IPS-NIHi11 (cell line): ENCODE results near the gene TLR1.
"Not testable (repeated sequence)": the region's sequence is repeated elsewhere in the genome, so short reads cannot be mapped to it uniquely, and the experiment has no call there.

ENCODE experiments used
- DNase-seq: peaks from one replicate; pipeline ENCODE4 v3.0.0; 2012; ENCODE audit warnings: mixed read lengths, low spot score

TLR1 gene

DNA sequence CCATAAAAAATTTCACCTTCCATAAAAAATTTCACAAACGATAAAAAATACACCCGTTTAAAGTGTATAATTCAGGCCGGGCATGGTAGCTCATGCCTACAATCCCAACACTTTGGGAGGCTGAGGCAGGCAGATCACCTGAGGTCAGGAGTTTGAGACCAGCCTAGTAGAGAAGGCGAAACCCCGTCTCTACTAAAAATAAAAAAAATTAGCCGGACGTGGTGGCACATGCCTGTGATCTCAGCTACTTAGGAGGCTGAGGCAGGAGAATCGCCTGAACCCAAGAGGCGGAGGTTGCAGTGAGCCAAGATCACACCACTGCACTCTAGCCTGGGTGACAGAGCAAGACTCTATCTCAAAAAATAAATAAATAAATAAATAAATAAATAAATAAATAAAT, 1.7 kb upstream of the TLR1 start:
- not testable (repeated sequence) for DNase-seq

DNA sequence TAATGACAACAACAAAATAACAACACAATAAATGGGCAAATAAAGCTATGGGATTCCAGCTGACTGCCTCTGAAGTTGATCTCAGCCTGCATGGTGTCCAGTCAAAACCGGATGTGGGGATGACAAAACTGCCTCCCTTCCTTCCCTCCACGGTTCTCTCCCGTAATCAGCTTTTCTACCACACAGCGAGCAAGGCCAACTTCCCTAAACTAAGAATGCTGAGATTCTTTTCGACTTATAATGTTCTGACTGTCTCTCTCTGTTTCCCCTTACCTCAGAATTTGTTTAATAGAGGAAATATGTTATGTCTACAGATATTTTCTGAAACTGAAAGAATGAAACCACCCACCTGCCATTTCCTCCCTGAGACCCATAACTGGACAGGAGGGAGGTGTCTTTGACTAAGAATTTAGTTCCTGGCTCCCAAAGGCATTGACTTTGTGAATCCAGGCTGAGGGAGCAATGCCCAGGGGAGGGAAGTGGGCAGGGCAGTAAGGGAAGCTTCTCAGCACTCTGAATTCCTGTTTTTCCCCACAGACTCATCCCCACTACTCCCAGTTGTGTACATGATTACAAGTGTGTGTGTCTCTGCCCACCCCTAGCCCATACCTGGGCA, 1.0 kb upstream of the TLR1 start:
- DNase-seq, result no peak

DNA sequence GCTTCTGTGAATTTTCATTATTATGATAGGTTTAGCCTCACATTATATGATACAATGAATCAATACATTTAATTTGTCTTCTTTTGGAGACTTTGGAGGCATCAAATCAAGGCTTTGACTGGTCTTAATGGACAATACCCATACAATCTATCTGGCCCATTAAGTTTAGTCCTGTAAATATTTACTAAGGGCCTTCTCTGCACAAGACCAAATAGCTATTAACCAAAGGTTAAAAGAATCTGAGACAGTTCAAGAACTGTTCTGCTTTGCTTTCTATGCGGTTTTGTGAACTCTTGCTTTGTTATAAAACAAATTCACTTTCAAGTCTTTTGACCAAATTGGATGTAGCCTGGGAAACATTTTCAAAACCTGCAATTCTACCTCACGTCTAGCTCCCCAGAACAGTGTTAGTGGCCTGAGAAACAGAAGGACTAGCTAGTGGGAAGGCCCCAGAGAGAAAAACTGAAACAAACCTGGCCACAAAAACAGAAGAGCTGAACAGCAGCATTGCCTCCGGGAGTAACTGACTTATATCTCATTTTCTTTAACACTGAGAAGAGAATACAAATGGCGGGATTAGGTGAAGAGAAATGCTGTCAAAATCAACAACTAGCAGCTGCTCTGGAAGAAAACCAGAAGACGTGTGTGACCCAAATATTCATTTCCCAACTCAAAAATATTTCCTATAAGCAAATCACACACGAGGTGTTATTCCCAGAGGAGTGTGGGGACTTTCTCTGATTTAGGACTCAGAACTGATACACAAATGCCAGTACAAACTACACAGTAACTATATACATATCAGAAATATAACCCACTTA, 548 bp downstream of the TLR1 start:
- no peak for DNase-seq

DNA sequence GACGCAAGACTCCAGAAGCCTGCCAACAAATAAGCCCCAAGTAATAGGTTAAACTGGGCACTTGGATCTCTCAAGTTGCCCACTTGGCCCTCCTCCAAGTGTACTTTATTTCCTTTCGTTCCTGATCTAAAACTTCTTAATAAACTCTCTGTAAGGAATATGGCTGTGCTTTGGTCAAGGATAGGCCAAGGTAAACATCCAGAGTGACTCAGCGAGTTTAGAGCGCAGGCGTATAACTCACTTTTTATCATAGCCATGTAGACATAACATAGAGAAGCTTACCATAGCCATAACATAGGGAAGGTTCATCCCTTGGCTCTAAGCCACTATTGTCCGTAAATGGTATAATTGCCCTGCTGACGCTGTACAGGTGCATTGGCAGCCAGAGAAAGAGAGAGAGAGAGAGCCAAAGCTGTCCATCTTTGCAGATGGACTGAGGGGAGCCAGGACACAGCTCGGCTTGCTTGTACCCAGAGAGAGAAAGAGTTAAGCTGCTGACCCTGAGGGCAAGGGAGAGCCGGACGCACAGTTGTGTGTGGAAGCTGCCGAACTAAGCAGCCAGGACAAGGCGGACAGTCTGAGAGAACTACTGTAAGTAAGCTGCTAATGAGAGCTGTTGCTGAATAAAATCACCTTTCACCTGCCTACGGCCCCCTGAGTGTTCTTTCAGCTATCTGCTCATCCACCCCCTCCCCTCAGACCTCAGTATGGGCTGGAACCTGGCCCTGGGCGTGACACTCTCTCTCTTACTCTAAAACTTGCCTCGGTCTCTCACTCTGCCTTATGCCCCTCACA, 1.8 kb downstream of the TLR1 start:
- DNase-seq, result no peak

DNA sequence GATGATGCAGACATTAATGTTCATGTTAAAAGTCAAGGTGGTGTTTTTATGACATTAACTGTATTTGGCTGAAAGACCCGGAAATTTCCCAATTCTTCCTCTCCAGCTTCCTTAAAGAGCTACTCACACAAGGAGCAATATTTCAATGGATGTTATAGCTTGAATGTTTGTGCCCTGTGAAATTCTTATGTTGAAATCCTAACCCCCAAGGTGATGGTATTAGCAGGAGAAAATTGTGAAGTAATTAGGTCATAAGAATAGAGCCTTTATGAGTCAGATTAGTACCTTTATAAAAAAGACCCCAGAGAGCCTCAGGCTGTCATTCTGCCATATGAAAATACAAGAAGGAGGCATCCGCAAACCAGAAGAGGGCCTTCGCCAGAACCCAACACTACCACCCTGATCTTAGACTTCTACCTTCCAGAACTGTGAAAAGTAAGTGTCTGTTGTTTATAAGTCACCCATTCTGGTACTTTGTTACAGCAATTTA, 3.6 kb downstream of the TLR1 start:
- DNase-seq, result no peak

DNA sequence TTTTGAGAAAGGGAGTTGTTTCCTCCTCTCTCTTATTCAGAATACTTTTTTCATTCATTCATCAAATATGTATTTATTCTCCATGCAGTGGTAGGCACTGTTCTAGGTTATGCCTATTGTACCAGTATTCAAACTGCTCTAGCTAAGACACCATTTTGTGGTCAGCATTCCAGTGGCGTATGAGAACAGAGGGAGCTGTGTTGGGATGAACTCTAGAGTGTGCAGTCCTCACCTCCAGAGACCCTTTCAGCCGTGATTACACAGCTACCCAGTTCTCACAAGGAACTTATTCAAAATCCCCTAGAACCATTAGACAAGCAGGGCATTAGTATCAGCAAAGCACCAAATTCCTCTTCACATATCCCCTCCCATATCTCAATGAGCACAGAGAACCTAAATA, 4.2 kb downstream of the TLR1 start:
- no peak for DNase-seq

DNA sequence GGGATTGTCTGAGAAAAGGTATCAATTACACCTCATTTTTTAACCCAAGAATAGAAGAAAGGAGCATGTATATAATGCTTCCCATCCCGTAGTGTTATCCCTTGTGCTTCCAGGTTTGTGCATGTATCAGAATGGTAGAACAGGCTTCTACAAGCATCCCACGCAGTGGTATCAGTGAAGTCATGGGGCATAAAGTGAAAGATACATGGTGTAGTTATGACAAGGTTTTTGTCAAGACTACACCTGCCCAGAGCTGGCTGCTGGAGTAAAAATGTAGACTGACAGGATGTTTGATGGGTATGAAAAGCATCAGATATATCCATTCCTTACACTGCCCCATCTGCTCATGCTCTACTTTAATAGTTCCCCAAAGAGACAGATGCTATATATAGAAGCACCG, 9.5 kb downstream of the TLR1 start:
- DNase-seq, result no peak

DNA sequence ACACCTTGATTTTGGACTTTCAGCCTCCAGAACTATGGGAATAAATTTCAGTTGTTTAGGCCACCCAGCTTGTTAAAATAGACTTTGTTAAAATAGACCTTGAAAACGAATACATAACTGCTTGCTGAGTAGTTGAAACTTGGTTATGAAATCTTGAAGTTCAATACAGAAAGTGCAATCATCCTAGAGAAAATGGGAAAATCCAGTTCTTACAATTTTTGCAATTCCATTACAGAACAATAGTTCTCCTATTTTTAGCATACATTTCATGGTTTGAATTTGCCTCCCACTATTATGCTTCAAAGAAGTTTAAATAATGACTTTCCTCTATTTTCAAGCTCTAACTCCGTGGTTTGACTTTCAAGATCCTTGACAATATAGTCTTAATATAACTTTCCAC, 10.5 kb downstream of the TLR1 start:
- DNase-seq, result no peak

DNA sequence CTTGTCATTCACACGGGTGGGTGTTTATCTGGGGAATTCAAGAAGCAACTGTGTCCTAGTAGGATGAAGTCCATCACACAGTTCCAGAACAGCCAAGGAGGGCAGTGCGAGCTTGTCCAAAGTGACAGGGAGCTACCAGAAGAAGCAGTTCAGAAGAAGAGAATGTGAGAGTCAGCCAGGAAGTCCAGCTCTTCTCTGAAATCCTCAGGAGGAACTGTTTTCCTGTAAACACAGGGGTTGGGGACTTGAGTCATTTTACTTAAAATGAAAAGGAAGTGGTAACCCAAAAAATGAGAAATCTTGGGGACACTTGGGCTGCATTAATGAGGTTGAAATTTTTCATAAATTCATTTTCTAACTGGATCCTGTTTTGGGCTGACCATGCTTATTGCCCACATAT, 13.6 kb downstream of the TLR1 start:
- no peak for DNase-seq

DNA sequence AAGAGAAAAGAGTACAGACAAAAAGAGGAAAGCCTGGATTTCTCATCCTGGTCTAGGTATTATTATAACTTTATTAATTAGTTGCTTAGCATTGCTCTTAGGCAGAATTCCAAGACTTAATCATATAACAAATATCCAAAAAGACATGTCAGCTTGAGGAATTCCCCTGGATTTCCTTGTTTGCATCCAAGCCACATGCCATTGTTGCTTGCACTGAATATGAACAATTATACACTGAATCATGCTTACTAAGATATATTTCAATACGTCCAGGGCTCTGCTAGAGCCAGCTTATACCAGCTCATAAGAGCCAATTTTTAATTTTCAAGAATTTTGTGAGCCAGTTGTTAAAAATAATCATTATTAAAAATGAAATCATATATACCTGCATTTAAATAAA, 16.3 kb downstream of the TLR1 start:
- no peak for DNase-seq

DNA sequence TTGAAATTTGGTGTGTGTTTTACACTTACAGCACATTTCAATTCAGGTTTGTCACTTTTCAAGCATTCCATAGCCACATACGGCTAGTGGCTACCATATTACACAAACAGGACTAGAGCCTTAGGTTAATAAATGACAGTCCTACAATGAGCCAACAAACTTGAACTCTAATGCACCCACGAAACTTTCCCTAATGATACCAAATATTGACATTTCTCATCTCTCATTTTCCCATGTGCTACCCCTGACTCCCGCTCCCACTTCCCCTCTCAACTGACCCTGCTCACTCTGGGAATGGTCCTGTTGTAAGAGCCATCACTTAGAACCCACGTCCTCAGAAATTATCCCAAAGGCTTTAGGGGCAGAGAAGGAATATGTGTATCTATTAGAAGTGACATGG, 16.9 kb downstream of the TLR1 start:
- no peak for DNase-seq

DNA sequence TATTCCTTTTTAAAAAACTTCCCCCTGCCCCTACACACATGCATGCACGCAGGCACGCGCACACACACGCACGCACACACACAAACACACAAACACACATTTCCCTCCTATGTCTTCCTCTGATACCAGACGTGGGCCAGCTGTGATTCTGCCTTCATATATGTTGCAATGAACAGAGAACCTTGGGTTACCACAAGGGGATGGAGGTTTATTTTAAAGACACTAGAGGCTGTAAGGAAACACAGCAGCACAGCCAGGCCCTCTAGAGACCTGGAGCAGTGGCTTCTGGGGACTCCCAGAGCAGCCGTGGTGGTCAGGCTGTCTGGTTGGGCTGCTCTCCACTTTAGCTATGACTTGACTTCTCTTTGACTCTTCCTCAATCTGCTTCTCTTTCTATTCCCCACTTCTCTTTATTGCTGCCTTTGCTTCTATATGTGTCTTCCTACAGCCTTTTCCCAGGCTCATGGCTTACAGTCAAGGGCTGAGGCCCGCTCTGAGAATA, 18.6 kb downstream of the TLR1 start:
- no peak for DNase-seq

DNA sequence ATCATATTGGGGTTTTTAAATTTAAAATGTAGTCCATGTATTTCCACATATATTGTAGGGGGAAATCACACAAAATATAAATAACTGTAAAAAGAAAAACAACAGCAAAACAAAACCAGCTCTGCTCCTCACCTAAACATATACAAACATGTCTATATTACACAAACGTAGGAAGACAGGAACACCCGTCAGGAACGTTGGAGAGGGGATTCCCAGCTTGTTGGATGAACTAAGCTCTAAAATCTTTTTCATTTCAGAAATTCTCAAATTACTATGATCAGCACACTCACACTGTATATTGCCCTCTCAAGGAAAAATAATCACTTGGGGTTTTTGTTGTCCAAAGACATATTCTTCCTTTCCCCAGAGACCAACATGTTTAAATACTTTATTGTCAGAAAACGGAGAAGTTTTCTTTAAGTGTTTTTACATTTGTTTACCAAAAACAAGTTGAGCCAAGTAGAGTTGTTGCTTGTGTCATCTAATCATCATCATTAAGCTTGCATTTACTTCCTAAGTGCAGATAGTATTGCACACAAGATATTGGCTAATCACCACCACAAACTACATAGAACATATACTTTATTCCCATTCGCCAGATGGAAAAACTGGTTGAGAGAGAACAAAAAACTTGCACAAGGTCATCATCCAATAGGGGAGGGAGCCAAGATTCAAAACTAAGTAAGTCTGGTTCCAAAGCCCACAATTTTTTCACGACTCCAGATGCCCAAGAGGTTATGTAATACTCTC, 19.4 kb downstream of the TLR1 start:
- no peak for DNase-seq

DNA sequence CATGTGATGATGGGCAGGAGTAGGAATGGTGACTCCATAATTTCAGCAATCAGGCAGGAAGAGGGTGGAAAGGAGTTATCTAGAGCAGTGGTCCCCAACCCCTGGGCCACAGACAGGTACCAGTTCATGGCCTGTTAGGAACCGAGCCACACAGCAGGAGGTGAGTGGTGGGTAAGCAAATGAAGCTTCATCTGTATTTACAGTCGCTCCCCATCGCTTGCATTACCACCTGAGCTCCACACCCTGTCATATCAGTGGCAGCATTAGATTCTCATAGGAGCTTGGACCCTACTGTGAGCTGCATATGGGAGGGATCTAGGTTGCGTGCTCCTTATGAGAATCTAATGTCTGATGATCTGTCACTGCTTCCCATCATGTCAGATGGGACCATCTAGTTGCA, 20.4 kb downstream of the TLR1 start:
- DNase-seq, result no peak

DNA sequence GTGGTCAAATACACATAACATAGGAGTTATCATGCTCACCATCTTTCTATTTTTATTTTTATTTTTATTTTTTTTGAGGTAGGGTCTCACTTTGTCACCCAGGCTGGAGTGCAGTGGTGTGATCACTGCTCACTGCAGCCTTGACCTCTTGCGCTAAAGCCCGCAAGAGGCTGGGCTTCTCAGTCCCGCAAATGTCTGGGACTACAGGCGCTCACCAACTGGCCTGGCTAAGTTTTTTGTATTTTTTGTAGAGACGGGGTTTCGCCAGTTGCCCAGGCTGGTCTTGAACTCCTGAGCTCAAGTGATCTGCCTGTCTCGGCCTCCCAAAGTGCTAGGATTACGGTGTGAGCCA, 21.5 kb downstream of the TLR1 start:
- no peak for DNase-seq

DNA sequence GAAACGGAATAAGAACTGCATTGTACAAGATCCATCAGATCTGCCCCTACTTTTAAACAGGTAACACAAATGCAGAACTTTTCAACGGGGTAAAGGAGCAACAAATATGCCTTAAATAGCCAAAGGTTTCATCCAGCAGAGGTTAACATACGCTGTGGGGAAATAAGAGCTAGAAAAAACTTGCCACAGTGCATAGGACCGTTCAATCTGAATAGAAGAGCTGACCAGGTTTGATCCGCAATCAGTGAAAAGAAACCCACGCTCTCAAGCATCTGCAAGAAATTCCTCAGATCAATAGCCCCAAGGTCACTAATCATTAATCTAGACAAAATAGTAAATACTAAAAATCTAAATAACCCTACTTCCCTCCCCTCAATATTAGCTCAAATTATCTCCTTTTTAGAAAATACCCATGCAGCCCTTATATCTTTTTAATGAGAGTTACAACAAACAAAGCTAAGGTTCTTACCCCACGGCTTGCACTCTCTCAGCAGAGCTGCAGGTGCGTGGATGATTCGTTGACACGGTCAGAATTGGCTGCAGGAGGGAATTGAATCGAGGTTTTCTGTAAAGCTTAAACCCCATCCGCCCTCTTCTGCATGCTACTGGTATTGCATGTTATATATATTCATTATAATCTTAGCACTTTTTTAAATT, 22.0 kb downstream of the TLR1 start, which contains the start of gene TLR10:
TSS of gene TLR10 (minus strand) at position 539 of the 657 bp plus-strand sequence. CDS start 7,400 bp downstream, outside the sequence.
- DNase-seq, result peak; percentile 63

DNA sequence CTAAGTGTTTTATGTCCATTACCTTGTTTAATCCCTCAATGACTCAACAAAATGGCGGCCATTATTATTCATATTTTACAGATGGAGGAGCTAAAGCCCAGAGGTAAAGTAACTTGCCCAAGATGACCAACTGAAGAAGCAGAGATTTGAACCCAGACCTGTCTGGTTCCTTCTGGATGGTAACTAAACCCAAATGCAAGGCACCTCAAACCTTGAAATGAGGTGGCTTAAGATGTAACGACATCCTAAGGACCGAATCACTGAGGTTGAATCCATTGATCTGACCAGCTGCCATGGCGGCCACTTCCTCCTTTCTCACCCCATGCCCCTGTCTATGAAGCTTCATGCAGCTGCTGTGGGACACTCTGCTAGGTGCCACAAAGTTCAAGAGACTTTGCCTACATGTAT, 22.7 kb downstream of the TLR1 start:
- DNase-seq, result no peak

DNA sequence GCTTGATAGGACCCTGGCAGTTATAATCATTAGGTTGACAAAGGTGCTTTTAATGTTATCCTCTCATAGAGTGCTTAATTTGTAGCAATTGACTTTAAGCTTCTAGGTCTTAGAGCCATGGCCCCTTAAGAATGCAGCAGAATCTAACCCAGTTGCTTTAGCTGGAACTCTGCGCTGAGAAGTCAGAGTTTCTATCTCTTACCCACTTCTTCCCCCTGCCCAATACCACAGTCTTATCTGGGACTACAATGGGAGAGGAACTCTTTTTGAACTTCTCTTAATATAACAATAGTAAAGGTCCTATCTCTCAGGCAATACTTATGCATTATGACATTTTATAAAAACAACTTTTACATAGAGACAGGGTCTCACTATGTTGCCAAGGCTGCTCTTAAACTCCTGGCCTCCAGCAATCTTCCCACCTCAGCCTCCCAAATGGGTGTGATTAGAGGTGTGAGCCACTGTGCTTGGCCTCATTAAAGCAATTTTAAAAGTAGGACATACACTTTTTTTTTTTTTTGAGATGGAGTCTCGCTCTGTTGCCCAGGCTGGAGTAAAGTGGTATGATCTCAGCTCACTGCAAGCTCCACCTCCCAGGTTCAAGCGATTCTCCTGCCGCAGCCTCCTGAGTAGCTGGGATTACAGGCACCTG, 23.6 kb downstream of the TLR1 start:
- no peak for DNase-seq

DNA sequence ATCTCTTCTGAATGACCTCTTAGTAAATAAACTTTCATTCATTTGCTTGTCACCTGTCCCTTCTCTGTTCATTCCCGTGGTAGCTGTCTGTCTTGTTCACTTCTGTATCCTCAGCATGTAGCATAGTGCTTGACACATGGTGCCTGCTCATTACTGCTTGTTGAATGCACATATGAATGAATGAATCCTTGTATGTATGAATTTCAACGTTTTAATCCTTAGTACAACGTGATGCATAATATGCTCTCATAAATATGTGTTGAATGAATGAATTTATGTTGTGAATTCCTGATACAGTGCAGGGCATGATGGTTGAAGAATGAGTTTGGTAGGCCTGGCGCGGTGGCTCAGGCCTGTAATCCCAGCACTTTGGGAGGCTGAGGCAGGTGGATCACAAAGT, 24.8 kb downstream of the TLR1 start:
- no peak for DNase-seq

DNA sequence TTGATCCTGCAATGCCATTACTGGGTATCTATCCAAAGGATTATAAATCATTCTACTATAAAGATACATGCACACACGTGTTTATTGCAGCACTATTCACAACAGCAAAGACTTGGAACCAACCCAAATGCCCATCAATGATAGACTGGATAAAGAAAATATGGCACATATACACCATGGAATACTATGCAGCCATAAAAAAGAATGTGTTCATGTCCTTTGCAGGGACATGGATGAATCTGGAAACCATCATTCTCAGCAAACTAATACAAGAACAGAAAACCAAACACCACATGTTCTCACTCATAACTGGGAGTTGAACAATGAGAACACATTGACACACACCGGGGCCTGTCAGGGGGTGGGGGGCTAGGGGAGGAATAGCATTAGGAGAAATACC, 26.7 kb downstream of the TLR1 start:
- DNase-seq, result not testable (repeated sequence)

DNA sequence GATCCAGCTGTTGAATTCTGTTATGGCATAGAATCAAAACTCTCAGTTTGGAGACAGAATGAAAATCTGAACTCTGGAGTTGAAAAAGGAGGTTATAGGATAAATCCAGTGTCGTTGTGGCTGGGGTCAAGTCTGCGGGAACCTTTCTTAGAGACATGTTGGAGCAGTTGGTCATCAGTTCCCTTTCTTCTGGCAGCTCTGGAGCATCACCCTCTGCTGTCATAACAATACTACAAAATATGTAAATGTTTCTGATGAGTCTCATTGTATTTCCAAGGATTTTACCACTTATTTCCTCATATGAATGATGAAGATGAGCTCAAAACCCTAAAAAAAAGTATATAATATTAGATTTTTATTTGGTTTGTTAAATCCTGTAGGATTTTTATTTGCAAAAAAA, 29.3 kb downstream of the TLR1 start:
- DNase-seq, result no peak
